Bone marrow (tissue), 2 donors: ENCODE measurements around the gene EFL1.
"Not testable (repeated sequence)": the region's sequence is repeated elsewhere in the genome, so short reads cannot be mapped to it uniquely, and the experiment has no call there.

Experiments
- DNase-seq, 2 donors: peaks; one replicate each; lab custom pipeline; 2025; lab: John Stamatoyannopoulos, UW

The EFL1 gene

GRCh38 chr15:82262422-82263026 lies at the start of gene EFL1, which contains the start of gene SAXO2:
TSS of gene EFL1 (minus strand) at chr15:82262734. CDS start at chr15:82261778, 956 bp downstream.
TSS of gene SAXO2 (plus strand) at chr15:82262818. CDS start at chr15:82262880, 62 bp downstream.
- DNase-seq = peak; percentile 72 to 79

DNA sequence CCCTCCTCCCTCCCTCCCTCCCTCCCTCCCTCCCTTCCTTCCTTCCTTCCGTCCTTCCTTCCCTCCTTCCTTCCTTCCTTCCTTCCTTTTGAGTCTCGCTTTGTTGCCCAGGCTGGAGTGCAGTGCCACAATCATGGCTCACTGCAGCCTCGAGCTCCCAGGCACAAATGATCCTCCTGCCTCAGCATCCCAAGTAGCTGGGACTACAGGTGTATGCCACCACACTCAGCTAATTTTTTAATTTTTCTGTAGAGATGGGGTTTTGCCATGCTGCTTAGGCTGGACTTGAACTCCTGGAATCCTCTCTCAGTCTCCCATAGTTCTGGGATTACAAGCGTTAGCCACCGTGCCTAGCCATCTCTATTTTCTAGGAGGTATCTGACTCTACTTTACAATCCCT lies 48.8 kb upstream of the EFL1 start:
- DNase-seq = not testable (repeated sequence)

DNA sequence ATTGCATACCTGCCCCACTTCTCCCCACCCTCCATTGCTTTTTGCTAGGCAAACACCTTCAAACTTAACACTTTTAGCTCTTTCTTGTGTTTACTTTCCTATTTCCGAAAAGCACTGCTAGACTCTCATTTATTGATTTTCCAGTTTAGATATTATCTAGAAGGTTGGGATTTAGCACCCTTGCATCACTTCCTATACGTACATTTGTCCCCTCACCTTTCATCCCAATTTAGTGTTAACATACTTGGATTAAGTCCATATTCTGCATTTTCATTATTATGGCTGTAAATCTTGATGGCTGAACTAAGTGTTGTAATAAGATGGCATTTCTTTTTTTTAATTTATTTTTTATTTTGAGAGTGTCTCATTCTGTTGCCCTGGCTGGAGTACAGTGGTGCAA lies 47.3 kb upstream of the EFL1 start:
- no peak for DNase-seq

DNA sequence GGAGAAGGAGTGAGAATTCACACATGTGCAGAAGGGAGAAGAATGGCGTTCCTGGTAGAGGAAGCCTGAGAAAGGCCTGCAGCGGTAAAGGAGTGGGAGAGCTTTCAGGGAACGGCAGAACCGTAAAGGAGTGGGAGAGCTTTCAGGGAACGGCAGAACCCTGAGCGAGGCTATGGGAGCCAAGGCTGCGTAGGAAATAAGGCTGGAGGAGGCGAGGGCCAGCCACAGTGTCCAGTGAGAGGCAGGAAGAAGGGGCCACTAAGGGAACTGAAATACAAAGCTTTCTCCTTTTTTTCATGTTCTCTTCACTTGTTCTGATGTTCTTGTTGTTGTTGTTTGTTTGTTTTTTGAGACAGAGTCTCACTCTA lies 45.2 kb upstream of the EFL1 start:
- DNase-seq = no peak

DNA sequence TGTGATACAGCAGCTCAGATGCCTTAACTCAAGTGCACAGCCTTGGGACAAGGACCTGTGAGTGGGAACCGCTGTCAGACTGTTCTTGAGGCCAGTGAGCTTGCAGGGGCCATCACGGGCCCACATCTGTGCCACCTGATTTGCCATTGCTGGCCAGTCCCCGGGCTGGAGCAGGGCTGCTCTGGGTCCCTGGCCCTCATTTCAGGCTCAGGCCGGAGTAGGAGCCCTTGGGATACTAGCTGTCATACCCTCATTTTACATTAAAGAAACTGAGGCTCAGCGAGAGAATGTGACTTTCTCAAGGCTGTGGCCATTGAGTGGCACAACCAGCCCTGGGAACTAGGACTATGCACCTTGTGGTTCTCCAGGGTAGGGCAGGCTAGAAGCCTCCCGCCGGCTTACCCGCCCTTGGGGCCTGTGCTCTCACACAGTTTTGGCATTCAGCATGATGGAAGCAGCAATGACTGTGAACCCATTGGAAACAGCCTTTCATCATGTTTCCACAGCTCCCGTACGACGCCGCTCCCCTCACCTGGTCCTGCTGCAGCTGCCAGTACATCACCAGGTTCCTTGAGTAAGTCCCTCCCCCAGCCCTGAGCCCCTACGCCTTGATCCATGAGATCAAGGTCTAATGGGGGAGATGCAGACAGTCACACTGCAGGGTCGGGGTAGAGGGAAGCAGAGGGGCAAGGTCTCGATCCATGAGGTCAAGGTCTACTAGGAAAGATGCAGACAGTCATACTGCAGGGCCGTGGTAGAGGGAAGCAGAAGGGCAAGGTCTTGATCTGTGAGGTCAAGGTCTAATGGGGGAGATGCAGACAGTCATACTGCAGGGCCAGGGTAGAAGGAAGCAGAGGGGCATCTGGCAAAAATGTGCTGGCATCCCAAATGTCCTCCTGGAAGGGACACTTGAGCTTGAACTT lies 44.5 kb upstream of the EFL1 start:
- DNase-seq = no peak

DNA sequence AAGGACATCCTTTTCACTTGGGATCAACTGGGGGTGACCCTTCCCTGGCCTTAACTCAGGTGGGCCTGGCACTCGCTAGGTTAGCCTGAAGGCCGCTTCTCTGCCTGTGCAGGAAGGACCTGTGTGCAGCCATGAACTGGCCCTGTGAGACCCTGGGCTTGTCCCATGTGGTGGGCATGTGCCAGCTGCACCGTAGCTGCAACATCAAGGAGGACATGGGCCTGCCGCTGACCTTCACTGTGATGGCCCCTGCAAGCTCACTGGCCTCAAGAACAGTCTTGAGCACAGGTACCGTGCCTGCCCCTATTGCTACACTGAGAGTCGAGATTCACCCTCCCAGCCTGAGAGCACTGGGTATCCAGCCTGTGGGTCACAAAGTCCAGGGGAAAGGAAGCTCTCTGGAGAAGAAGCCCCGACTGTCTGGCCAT lies 43.1 kb upstream of the EFL1 start:
- DNase-seq = no peak

- DNase-seq = no peak
Observed at GRCh38 chr15:82304778-82305090, 42.2 kb upstream of the EFL1 start.

DNA sequence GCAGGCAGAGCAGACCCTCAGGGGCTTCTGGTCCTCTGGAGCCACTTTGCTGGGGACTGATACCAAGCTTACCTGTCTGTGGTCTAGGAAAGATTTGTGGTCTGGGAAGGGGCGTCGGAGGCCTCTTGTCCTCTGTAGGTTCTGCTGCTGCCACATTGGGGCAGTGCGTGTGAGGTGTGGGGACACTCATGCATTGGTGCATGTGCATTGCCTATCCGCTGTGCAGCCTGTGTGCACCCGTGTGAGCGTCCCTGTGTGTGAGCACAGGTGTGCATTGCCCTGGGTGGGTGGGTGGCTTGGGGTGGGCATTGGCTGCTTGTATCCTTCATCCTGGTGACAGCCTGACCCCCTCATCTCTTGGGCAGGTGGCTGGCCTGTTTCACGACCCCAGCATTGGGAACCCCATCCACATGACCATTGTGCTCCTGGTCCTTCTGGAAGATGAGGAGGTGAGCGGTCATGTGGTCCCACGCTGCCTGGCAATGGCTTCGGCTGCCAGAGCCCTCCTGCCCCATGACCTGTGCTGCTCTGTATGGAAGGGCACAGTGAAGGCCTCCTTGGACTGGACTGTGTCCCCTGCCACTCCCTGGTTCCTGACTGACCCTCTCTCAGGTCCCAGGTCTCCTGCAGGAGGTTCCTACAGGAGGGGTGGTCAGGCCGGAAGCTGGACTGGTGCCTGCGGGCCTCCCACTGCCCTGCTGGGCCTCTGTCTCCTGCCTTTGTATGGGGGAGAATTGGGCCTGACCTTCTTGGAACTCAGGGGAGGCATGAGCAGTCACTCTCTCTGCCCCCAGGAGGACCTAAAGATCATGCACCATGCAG lies 41.6 kb upstream of the EFL1 start:
- no peak for DNase-seq

DNA sequence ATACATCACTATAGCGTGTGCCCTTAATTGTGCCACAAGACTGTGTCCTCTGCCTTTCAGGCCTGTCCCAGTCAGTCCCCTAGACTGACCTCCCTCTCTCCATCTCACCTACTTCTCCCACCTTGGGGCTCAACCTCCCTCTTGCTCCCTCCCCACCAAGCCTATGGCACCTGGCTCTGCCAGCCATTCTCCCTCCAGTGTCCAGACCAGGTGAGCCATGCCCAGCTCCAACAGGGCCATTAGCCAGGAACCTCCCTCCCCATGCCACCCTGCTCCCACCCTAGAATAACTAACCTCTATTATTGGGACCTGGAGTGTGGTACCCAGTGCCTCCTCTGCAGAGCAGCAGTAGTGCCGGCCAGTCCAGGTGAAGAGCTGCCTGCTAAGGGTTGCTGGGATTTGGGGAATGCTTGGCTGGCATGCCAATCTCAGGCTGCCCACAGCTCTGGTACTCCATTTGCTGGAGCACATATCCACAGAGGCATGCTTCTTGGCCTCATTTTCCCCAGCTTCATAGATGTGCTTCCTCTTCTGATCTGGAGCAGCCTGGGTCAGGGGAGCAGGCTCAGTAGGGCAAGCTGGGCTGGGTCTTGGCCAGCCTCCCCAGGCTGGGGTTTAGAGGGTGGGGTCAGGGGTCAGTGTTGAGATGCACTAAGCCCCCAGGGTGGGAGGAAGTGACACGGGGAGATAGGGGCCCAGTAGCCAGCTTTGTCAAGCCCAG lies 38.9 kb upstream of the EFL1 start:
- no peak for DNase-seq

- no peak for DNase-seq
Observed at GRCh38 chr15:82300883-82301282, 38.3 kb upstream of the EFL1 start.

GRCh38 chr15:82300326-82300725 lies 37.8 kb upstream of the EFL1 start:
- not testable (repeated sequence) for DNase-seq

GRCh38 chr15:82299511-82299914 lies 37.0 kb upstream of the EFL1 start:
- DNase-seq = not testable (repeated sequence)

DNA sequence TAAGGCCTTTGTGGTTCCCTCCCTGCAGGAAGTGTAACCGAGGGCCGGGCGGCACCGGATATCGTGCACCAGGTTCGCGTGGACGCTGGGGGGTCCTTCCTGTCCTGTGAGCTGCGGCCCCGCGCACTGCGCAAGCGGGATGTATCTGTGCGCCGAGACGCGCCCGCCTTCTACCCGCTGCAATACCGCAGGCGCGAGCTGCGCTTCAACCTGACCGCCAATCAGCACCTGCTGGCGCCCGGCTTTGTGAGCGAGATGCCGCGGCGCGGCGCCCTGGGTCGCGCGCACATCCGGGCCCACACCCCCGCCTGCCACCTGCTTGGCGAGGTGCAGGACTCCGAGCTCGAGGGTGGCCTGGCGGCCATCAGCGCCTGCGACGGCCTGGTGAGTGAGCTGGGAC lies 36.0 kb upstream of the EFL1 start:
- DNase-seq = no peak

DNA sequence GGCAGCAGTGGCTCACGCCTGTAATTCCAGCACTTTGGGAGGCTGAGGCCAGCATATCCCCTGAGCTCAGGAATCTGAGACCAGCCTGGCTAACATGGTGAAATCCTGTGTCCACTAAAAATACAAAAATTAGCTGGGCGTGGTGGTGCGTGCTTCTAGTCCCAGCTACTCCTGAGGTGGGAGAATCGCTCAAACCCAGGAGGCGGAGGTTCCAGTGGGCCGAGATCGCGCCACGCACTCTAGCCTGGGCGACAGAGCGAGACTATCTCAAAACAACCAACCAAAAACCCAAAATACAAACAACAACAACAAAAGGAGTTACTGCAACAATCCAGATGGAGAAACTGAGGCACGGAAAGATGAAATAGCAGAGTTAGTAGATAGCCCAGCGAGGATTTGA lies 35.5 kb upstream of the EFL1 start:
- no peak for DNase-seq

- no peak for DNase-seq
Observed at GRCh38 chr15:82297546-82297945, 35.0 kb upstream of the EFL1 start.

- no peak for DNase-seq
Observed at GRCh38 chr15:82294061-82294690, 31.6 kb upstream of the EFL1 start.

- DNase-seq = no peak
Observed at GRCh38 chr15:82292271-82292670, 29.7 kb upstream of the EFL1 start.

- DNase-seq = not testable (repeated sequence)
Observed at GRCh38 chr15:82288202-82288601, 25.7 kb upstream of the EFL1 start.

GRCh38 chr15:82286475-82286874 lies 23.9 kb upstream of the EFL1 start:
- DNase-seq = not testable (repeated sequence)

DNA sequence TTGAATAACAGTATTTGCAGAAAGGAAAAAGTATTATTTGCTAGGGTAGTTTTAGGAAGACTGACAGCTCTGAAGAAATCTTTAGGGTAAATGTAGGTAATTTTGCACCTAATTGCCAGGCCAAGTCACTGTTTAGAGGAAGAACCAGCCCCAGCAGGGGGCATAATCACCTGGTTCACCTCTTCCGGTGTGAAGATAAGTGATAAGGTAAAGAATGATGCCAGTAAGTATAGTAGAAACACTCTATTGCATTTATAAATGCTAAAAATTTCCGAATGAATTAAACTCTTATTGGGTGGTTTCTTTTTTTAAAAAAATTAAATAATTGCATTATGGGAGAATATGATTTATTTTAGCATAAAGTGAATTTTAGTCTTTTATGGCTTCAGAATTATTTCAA lies 21.8 kb upstream of the EFL1 start:
- not testable (repeated sequence) for DNase-seq

DNA sequence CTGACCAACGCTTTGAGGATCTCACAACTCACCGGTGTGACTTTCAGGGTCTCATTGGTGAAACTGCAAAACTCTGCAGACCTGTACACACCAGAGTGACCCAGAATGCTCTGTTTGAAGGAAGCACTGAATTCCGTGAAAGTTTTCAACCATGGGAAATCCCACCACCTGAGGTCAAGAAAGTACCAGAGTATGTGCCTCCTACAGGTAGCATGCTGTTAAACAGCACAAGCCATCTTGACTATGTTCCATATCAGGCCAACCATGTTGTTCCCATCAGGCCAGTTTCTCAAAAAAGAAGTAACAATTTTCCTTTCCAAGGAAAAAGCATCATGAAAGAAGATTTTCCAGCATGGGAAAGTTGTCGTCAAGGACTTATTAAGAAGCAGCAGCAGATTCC lies 19.9 kb upstream of the EFL1 start:
- DNase-seq = not testable (repeated sequence)
